AG04450 (cell line): Measurements from ENCODE around the gene LRRC32. TPM values are rescaled to one million over a fixed set of nuclear protein-coding genes. Genes with fewer than 3 reads are reported as not detected.

Experiments
- CTCF ChIA-PET: fragments of 300-600, 350-600 bp; formaldehyde crosslinking; extraction: SDS; loops from one replicate; lab custom pipeline; 2022; ENCODE audit warnings: antibody characterized with exemption, inconsistent platforms; lab: Charles Lee
- POLR2A ChIA-PET: fragments of 350-600 bp; formaldehyde crosslinking; extraction: SDS; loops from one replicate; lab custom pipeline; 2021; ENCODE audit warnings: antibody characterized with exemption, inconsistent platforms; lab: Yijun Ruan, JAX
- DNase-seq: peaks from one replicate; pipeline ENCODE4 v3.0.0-alpha.2; 2011; ENCODE audit warnings: low read depth, low spot score
- H3K27ac ChIP-seq: one replicate; pipeline ENCODE4 v1.5.1; 2012; ENCODE audit warnings: low read depth, low read length, control low read depth
- H3K27me3 ChIP-seq: one replicate; pipeline ENCODE4 v1.6.0; 2012; ENCODE audit warnings: low read length; ENCODE audit not compliant: control insufficient read depth, insufficient read depth
- H3K4me3 ChIP-seq: 2 replicates; pipeline ENCODE4 v1.5.1; 2011; ENCODE audit warnings: mild to moderate bottlenecking, low read depth, low read length, control low read depth
- H3K9me3 ChIP-seq: 2 replicates; pipeline ENCODE4 v1.5.1; 2012; ENCODE audit warnings: low read length; ENCODE audit not compliant: control insufficient read depth, insufficient read depth
- CTCF ChIP-seq: IDR thresholded peaks from 2 replicates; pipeline ENCODE4 v1.5.1; 2011; ENCODE audit warnings: low read depth, low read length, control low read depth, inconsistent platforms
- polyA plus RNA-seq: library from polyadenylated mRNA; depleted of rRNA; stranded (reverse); fragments of >200 nt; gene quantifications from 2 replicates; pipeline ENCODE4 v1.2.3, GENCODE V29; 2011

LRRC32 gene
- polyA plus RNA-seq, 1 experiment = 10.9 TPM

GRCh38 chr11:76666408-76666807 lies 4.1 kb downstream of the LRRC32 start:
- DNase-seq = no peak
- POLR2A ChIA-PET = no interaction called here
- no peak overlapping the region for H3K4me3 ChIP-seq
- no peak for TF ChIP-seq CTCF
- no peaks in the 10 kb centered on the region for H3K9me3 ChIP-seq
- H3K27me3 ChIP-seq = no peaks in the 10 kb centered on the region
- CTCF ChIA-PET = no interaction called here
- no peak overlapping the region for H3K27ac ChIP-seq

- TF ChIP-seq CTCF = no peak
- no peak overlapping the region for H3K4me3 ChIP-seq
- no peak for DNase-seq
- H3K27ac ChIP-seq = no peak overlapping the region
- H3K27me3 ChIP-seq = no peaks in the 10 kb centered on the region
- POLR2A ChIA-PET = no interaction called here
- CTCF ChIA-PET = no interaction called here
- H3K9me3 ChIP-seq = no peaks in the 10 kb centered on the region
Observed at GRCh38 chr11:76665921-76666351, 4.6 kb downstream of the LRRC32 start.

- H3K27ac ChIP-seq = no peak overlapping the region
- TF ChIP-seq CTCF = no peak
- no peaks in the 10 kb centered on the region; the same call in 1 of the 2 replicates for H3K9me3 ChIP-seq
- no peak overlapping the region for H3K4me3 ChIP-seq
- ChIA-PET POLR2A (no interaction called here), CTCF (no interaction called here)
- no peaks in the 10 kb centered on the region for H3K27me3 ChIP-seq
- no peak for DNase-seq
Observed at GRCh38 chr11:76665172-76665571, 5.4 kb downstream of the LRRC32 start.

GRCh38 chr11:76664578-76665061 lies 5.9 kb downstream of the LRRC32 start:
- CTCF ChIA-PET = no interaction called here

More at GRCh38 chr11:76664578-76665061, 5.9 kb downstream of the LRRC32 start:
- Histone ChIP-seq H3K27me3 (no peaks in the 10 kb centered on the region), H3K9me3 (no peaks in the 10 kb centered on the region; the same call in 1 of the 2 replicates), H3K4me3 (no peak overlapping the region), H3K27ac (no peak overlapping the region)
- POLR2A ChIA-PET = interaction anchor here (0.8 kb wide), 1 partner anchor 11 kb away, joined by 3 read pairs; no protein-coding TSS in a partner anchor
- no peak for TF ChIP-seq CTCF
- no peak for DNase-seq
